ENCODE data around the gene IL10RB.

- TF ChIP-seq CTCF (IDR thresholded peaks at IDR 0.05) (no peak), POLR2A (IDR thresholded peaks at IDR 0.05) (no peak)
Measured at GRCh38 chr21:33258475-33258874, 7.7 kb upstream of the IL10RB start.

Measured in body of pancreas (tissue), 4 donors.